Prostate gland (tissue), 2 donors: ENCODE results near the gene PEX14. TPM values are rescaled to one million over a fixed set of nuclear protein-coding genes. Genes with fewer than 3 reads are reported as not detected.

Experiments used
- DNase-seq: peaks from one replicate; pipeline ENCODE4 v3.0.0-alpha.2; 2019; ENCODE audit warnings: low spot score
- H3K27ac ChIP-seq, 2 donors: fragments of 200-600 bp; sonication (generic); 2 replicates each; pipeline ENCODE4 v1.5.1; 2017 to 2019
- H3K27me3 ChIP-seq: fragments of 200-600 bp; sonication (generic); replicated peaks from 2 replicates; pipeline ENCODE4 v1.5.1; 2019; ENCODE audit not compliant: insufficient read depth
- H3K36me3 ChIP-seq, 2 donors: fragments of 200-600 bp; sonication (generic); 1 replicate in 1 of 2; 2 replicates in 1 of 2; pipeline versions ENCODE4 v1.5.1 to v1.8.1; 2017 to 2019
- H3K4me1 ChIP-seq: fragments of 200-600 bp; sonication (generic); replicated peaks from 2 replicates; pipeline ENCODE4 v1.5.1; 2019
- H3K4me3 ChIP-seq, 2 donors: fragments of 200-600 bp; sonication (generic); 2 replicates each; pipeline ENCODE4 v1.5.1; 2017 to 2019
- H3K9me3 ChIP-seq: fragments of 200-600 bp; sonication (generic); 2 replicates; pipeline ENCODE4 v1.5.1; 2017
- CTCF ChIP-seq, 4 experiments: fragments of 200-600 bp in 2 of 4; fragments of 450-650 bp in 2 of 4; sonication (generic) in 2 of 4; IDR thresholded peaks; 1 replicate in 3 of 4; 2 replicates in 1 of 4; pipeline ENCODE4 v1.5.1; 2016 to 2019; ENCODE audit warnings: antibody characterized with exemption in 4 of 4, mild to moderate bottlenecking in 2 of 4, moderate library complexity in 2 of 4
- POLR2A ChIP-seq: fragments of 450-650 bp; IDR thresholded peaks from one replicate; pipeline ENCODE4 v1.6.1; 2016; ENCODE audit warnings: antibody characterized with exemption, mild to moderate bottlenecking
- POLR2AphosphoS5 ChIP-seq: sonication (generic); formaldehyde crosslinking; IDR thresholded peaks from one replicate; pipeline ENCODE4 v1.6.1; 2017; ENCODE audit warnings: antibody characterized with exemption
- WGBS: methylation state at CpG from one replicate; pipeline ENCODE4 v1.1.5; 2018; 5-methylcytosine and 5-hydroxymethylcytosine counted together
- intact Hi-C: fragments of 100-400 bp; cut with DNase I; formaldehyde crosslinking; loops from one replicate; pipeline ENCODE4 v1.14.2; 2022
- total RNA-seq, 2 donors: library from RNA; depleted of rRNA; stranded (reverse); fragments of >200 nt; gene quantifications; one replicate each; pipeline ENCODE4 v1.1.0, GENCODE V29; 2016

PEX14 gene
- total RNA-seq, 2 donors from 2014 or later = 26.1 to 34.7 TPM

DNA sequence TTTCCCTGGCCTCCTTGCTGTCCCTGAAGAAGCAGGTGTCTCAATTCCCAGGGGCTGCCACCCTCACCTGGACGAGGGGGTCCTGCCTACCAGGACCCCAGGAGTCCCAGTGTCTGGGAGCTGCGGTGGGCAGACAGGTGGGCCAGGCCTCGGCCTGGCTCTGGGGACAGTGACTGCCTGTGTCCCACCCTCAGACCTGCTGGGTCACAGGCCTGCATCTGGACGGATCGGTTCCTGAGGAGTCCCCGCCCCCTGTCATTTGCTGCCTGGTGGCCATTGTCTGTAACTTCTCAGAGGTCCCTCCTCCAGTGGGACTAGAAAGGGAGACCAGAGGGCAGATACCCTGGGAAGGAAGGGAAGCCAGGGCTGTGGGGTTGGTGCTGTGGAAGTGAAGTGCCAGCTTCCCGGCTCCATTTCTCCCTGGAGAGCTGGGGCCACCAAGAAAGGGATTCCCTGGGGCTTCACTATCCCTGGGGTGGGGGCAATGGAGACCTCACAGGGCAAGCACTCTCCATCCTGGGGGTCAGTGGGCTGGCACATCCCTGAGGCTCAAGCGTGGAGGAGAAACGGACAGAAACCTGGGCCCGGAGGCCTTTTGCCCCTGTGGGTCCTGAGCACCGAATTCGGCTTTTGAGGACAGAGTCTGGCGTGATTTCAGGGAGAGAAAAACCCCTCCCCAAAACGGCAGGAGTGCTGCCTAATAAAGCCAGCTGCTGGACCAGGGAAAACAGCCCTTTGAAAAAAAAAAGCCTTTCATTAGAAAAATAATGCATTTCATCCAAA is 157.3 kb downstream of the PEX14 start:
- Histone ChIP-seq H3K27ac (peak overlapping the region; percentile 95 to 98), H3K36me3 (no peaks in the 10 kb centered on the region), H3K9me3 (no peaks in the 10 kb centered on the region), H3K4me3 (no peak overlapping the region), H3K27me3 (no peaks in the 10 kb centered on the region), H3K4me1 (peaks cover 55% of the 10 kb centered on the region)
- 69% methylated on average over 13 of the region's 14 CpGs for WGBS
- TF ChIP-seq CTCF (IDR thresholded peaks at IDR 0.05) (no peak), POLR2AphosphoS5 (no peak), POLR2A (no peak)
- intact Hi-C loops = loop anchor here (10.0 kb wide), 1 partner anchor 233 kb away; no protein-coding TSS in a partner anchor
- no peak for DNase-seq

- no peak for DNase-seq
- 82% methylated on average over 14 of the region's 14 CpGs for WGBS
- Histone ChIP-seq H3K4me1 (peaks cover 62% of the 10 kb centered on the region), H3K4me3 (no peak overlapping the region), H3K9me3 (no peaks in the 10 kb centered on the region), H3K27me3 (no peaks in the 10 kb centered on the region), H3K27ac (peak overlapping the region; percentile 95 to 98), H3K36me3 (no peaks in the 10 kb centered on the region)
- intact Hi-C loops = loop anchor here (10.0 kb wide), 1 partner anchor 232 kb away; no protein-coding TSS in a partner anchor
- TF ChIP-seq POLR2A (no peak), POLR2AphosphoS5 (no peak), CTCF (IDR thresholded peaks at IDR 0.05) (no peak)
These were observed 157.9 kb downstream of the PEX14 start for GRCh38 chr1:10632691-10633090.

DNA sequence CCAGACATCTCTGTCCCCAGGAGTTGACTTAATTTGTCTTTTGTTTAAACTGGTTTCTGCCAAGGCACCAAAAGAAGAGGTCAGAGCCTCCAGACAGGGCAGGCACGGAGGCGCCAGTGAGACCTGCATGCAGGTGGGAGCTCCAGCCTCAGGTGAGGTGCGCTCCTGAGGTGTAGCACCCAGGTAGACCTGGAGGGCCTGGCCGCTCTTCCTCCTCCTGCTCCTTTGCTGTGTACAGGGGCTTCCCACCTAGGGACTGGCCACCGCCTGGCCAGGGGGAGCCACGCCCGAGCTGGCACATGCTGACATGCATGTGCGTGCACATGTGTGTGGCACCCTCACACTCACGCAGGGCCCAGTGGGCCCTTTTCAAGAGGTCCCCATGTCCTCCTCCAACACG is 158.7 kb downstream of the PEX14 start:
- Histone ChIP-seq H3K27me3 (no peaks in the 10 kb centered on the region), H3K9me3 (no peaks in the 10 kb centered on the region), H3K36me3 (no peaks in the 10 kb centered on the region), H3K27ac (peak overlapping the region; percentile 95 to 98), H3K4me3 (no peak overlapping the region), H3K4me1 (peaks cover 68% of the 10 kb centered on the region)
- no peak for DNase-seq
- TF ChIP-seq POLR2AphosphoS5 (no peak), CTCF (IDR thresholded peaks at IDR 0.05) (no peak), POLR2A (no peak)
- intact Hi-C loops = loop anchor here (10.0 kb wide), 1 partner anchor 231 kb away; no protein-coding TSS in a partner anchor
- 92% methylated on average over 8 of the region's 10 CpGs for WGBS

- TF ChIP-seq POLR2AphosphoS5 = no peak
- TF ChIP-seq CTCF (IDR thresholded peaks at IDR 0.05) = no peak
- TF ChIP-seq POLR2A = no peak
- Histone ChIP-seq H3K4me1 (peaks cover 64% of the 10 kb centered on the region), H3K36me3 (no peaks in the 10 kb centered on the region), H3K9me3 (no peaks in the 10 kb centered on the region), H3K27ac (peak overlapping the region; percentile 95 to 98), H3K27me3 (no peaks in the 10 kb centered on the region), H3K4me3 (no peak overlapping the region)
- WGBS = 86% methylated on average over 4 of the region's 8 CpGs
- intact Hi-C loops = loop anchor here (10.0 kb wide), 1 partner anchor 231 kb away; no protein-coding TSS in a partner anchor
- no peak for DNase-seq
These were observed 159.3 kb downstream of the PEX14 start for GRCh38 chr1:10634075-10634427.
